ENCODE measurements around the gene NAXE.

GRCh38 chr1:156586323-156586722, 5.3 kb upstream of the NAXE start:
- TF ChIP-seq CTCF (IDR thresholded peaks at IDR 0.05) (no peak), ZFX (IDR thresholded peaks at IDR 0.05; ENCODE audit: borderline replicate concordance) (no peak)

Measured in 22Rv1 (cell line).